ENCODE measurements around the gene UCK2. TPM values are rescaled to one million over a fixed set of nuclear protein-coding genes. Genes with fewer than 3 reads are reported as not detected.

The UCK2 gene
- total and polyA plus RNA-seq, 2 of the 8 experiments (the other 6 are each of a cell fraction or from before 2014, with no cell fraction given), result 103 to 109 TPM

GRCh38 chr1:165895451-165895871 lies 68.0 kb downstream of the UCK2 start:
- Histone ChIP-seq H3K23ac (ENCODE audit: insufficient read length) (no peak overlapping the region), H3K4me2 (ENCODE audit: insufficient read depth in 1 of 2, low read depth in 2 of 2, low read length in 2 of 2) (no peak overlapping the region), H3K27me3 (replicated peaks in 1 of 4; ENCODE audit: control insufficient read depth in 3 of 4, extremely low read depth in 1 of 4, insufficient read depth in 3 of 4, low read length in 3 of 4) (no peaks in the 10 kb centered on the region), H3K14ac (ENCODE audit: insufficient read length) (no peak overlapping the region), H3K79me2 (ENCODE audit: control insufficient read depth in 1 of 2, insufficient read depth in 2 of 2, low read length in 2 of 2) (peaks cover 0 to 52% of the 10 kb centered on the region in 2 experiments; a peak in 2 of 4 replicates), H2AFZ (ENCODE audit: low read length) (no peak overlapping the region), H4K20me1 (replicated peaks in 1 of 2; ENCODE audit: control insufficient read depth in 1 of 2, insufficient read depth in 2 of 2, low read length in 2 of 2) (peaks cover 19 to 26% of the 10 kb centered on the region in 2 experiments), H3K27ac (ENCODE audit: low read depth, low read length) (no peak overlapping the region), H2BK15ac (ENCODE audit: low read length) (no peak overlapping the region), H3K4me1 (replicated peaks in 1 of 4; ENCODE audit: control insufficient read depth in 3 of 4, insufficient read depth in 4 of 4, low read length in 3 of 4) (peaks cover 0 to 3% (median 0%) of the 10 kb centered on the region in 4 experiments; a peak in 2 of 7 replicates), H3K23me2 (ENCODE audit: low read depth, low read length) (no peaks in the 10 kb centered on the region), H4K8ac (ENCODE audit: extremely low read depth, insufficient read depth, low read length) (no peak overlapping the region), H2BK5ac (ENCODE audit: low read depth, low read length) (no peak overlapping the region), H3K18ac (ENCODE audit: extremely low read depth, low read length) (no peak overlapping the region), H2AK5ac (ENCODE audit: low read depth, low read length) (no peak overlapping the region), H2BK120ac (replicated peaks; ENCODE audit: low read depth, low read length) (no peak overlapping the region), H4K5ac (ENCODE audit: insufficient read length, low read depth, low read length) (no peak overlapping the region), H2BK20ac (ENCODE audit: low read length) (no peak overlapping the region), H3K9ac (replicated peaks in 1 of 4; ENCODE audit: extremely low read depth in 1 of 4, low read depth in 3 of 4, low read length in 3 of 4) (no peak overlapping the region), H3K79me1 (ENCODE audit: low read depth, low read length) (peaks cover 16% of the 10 kb centered on the region), H4K91ac (replicated peaks; ENCODE audit: insufficient read length, low read length) (no peak overlapping the region), H3K36me3 (ENCODE audit: control insufficient read depth in 2 of 4, insufficient read depth in 4 of 4, low read length in 3 of 4) (peaks cover 21 to 60% (median 48%) of the 10 kb centered on the region in 4 experiments), H3K56ac (replicated peaks; ENCODE audit: insufficient read length, low read depth, low read length) (no peak overlapping the region), H3K4ac (replicated peaks; ENCODE audit: insufficient read length, low read depth, low read length) (no peak overlapping the region), H3K9me3 (ENCODE audit: insufficient read depth in 2 of 2, low read depth in 1 of 2, low read length in 1 of 2) (no peaks in the 10 kb centered on the region), H3K4me3 (ENCODE audit: extremely low read depth in 1 of 4, insufficient read depth in 2 of 4, low read depth in 3 of 4, low read length in 4 of 4) (no peak overlapping the region), H2BK12ac (ENCODE audit: low read depth, low read length) (no peak overlapping the region)
- FAIRE-seq, result no peak
- no peak for DNase-seq (ENCODE audit: low read depth in 1 of 2, low spot score in 2 of 2)
- CTCF ChIA-PET (ENCODE audit: partially characterized antibody), result interaction anchor here (0.9 to 2.5 kb wide), 6 partner anchors 10 to 335 kb away, joined by 3 to 12 read pairs (median 5); no protein-coding TSS in a partner anchor
- POLR2A ChIA-PET (ENCODE audit: partially characterized antibody), result interaction anchor here (1.1 kb wide), 1 partner anchor 10 kb away, joined by 3 read pairs; no protein-coding TSS in a partner anchor
- 94 to 100% methylated on average over 1 to 5 of the region's 5 CpGs for WGBS, 2 experiments (ENCODE audit: extremely low coverage in 1 of 2, insufficient coverage in 1 of 2, insufficient read length in 1 of 2, insufficient replicate concordance in 2 of 2, low coverage in 1 of 2, low lambda C conversion rate in 2 of 2, missing lambda C conversion rate in 1 of 2)
- no peak for TF ChIP-seq KDM4A (IDR thresholded peaks at IDR 0.05; ENCODE audit: low read depth, low read length, severe bottlenecking)
- no peak for TF ChIP-seq TEAD4 (IDR thresholded peaks at IDR 0.05; ENCODE audit: low read depth, low read length)
- TF ChIP-seq NANOG (IDR thresholded peaks at IDR 0.05; ENCODE audit: insufficient read depth, low read depth, low read length, poor library complexity, severe bottlenecking), result no peak
- TF ChIP-seq JUN (IDR thresholded peaks at IDR 0.05; ENCODE audit: low read depth, low read length), result no peak
- TF ChIP-seq MAX (IDR thresholded peaks at IDR 0.05), result no peak
- TF ChIP-seq ATF3 (IDR thresholded peaks at IDR 0.05; ENCODE audit: insufficient read depth, low read depth, low read length), result no peak
- no peak for TF ChIP-seq SP1 (IDR thresholded peaks at IDR 0.05; ENCODE audit: low read depth, low read length)
- no peak for TF ChIP-seq ATF2 (IDR thresholded peaks at IDR 0.05; ENCODE audit: low read length)
- no peak for TF ChIP-seq EP300 (IDR thresholded peaks at IDR 0.05; ENCODE audit: borderline replicate concordance in 1 of 2, low read depth in 2 of 2, low read length in 2 of 2)
- TF ChIP-seq POU5F1 (IDR thresholded peaks at IDR 0.05; ENCODE audit: low read depth, low read length), result no peak
- TF ChIP-seq EZH2 (IDR thresholded peaks at IDR 0.05; ENCODE audit: low read depth, low read length, severe bottlenecking), result no peak

Measured in H1 (cell line).